ENCODE results near the gene AFAP1.

GRCh38 chr4:7974425-7974824 is 34.8 kb upstream of the AFAP1 start:
- TF ChIP-seq CTCF (IDR thresholded peaks at IDR 0.05; ENCODE audit: control extremely low read depth in 1 of 3, insufficient read depth in 1 of 3, low read depth in 1 of 3, low read length in 3 of 3) (no peak), POLR2A (IDR thresholded peaks at IDR 0.05; ENCODE audit: control extremely low read depth in 1 of 2, low read depth in 2 of 2, low read length in 2 of 2) (no peak), EP300 (IDR thresholded peaks at IDR 0.05; ENCODE audit: borderline replicate concordance in 1 of 2, low read depth in 2 of 2, low read length in 2 of 2) (no peak), TBP (IDR thresholded peaks at IDR 0.05; ENCODE audit: low read depth, low read length) (no peak), ZNF274 (IDR thresholded peaks at IDR 0.05; ENCODE audit: borderline replicate concordance, extremely low read depth, low read length) (no peak), POLR2AphosphoS5 (IDR thresholded peaks at IDR 0.05; ENCODE audit: low read depth, low read length) (no peak), ASH2L (IDR thresholded peaks at IDR 0.05; ENCODE audit: low read length) (no peak), RFX5 (IDR thresholded peaks at IDR 0.05; ENCODE audit: borderline replicate concordance, low read depth, low read length) (no peak), EZH2 (IDR thresholded peaks at IDR 0.05; ENCODE audit: low read depth, low read length, severe bottlenecking) (no peak), MAX (IDR thresholded peaks at IDR 0.05) (no peak), CHD1 (IDR thresholded peaks at IDR 0.05; ENCODE audit: low read depth, low read length) (no peak), SIRT6 (IDR thresholded peaks at IDR 0.05; ENCODE audit: low read length) (no peak), KDM1A (IDR thresholded peaks at IDR 0.05; ENCODE audit: borderline replicate concordance, low read length) (no peak)

All from H1 (cell line).